ENCODE measurements around the gene CFAP20DC.

DNA sequence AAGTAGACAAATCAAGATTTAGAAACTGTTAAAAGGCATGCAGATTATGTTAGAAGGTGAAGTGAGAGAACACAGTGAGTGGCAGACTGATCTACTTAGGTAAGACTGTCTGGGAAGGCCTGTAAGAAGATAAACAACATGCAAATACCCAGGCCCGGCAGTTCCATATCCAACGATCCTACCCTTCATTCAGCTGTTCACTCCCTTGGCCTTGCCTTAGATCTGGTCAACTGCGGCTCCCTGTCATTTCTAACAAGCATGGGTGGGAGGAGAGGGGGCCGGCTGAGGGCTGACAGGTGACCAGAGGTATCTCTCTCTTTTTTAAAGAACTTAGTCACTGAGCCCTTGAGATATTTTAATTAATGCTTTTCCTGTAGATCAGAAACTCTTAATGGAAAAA, 298.6 kb downstream of the CFAP20DC start:
- TF ChIP-seq, protein P1, sequence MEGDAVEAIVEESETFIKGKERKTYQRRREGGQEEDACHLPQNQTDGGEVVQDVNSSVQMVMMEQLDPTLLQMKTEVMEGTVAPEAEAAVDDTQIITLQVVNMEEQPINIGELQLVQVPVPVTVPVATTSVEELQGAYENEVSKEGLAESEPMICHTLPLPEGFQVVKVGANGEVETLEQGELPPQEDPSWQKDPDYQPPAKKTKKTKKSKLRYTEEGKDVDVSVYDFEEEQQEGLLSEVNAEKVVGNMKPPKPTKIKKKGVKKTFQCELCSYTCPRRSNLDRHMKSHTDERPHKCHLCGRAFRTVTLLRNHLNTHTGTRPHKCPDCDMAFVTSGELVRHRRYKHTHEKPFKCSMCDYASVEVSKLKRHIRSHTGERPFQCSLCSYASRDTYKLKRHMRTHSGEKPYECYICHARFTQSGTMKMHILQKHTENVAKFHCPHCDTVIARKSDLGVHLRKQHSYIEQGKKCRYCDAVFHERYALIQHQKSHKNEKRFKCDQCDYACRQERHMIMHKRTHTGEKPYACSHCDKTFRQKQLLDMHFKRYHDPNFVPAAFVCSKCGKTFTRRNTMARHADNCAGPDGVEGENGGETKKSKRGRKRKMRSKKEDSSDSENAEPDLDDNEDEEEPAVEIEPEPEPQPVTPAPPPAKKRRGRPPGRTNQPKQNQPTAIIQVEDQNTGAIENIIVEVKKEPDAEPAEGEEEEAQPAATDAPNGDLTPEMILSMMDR (IDR thresholded peaks at IDR 0.05) = no peak
- no peak for TF ChIP-seq POLR2A (IDR thresholded peaks at IDR 0.05)
